ENCODE measurements around the gene ZNF208. TPM values are rescaled to one million over a fixed set of nuclear protein-coding genes. Genes with fewer than 3 reads are reported as not detected.

Gene ZNF208
- 0.72 TPM in 1 of 2 replicates, not detected in the other for total RNA-seq

DNA sequence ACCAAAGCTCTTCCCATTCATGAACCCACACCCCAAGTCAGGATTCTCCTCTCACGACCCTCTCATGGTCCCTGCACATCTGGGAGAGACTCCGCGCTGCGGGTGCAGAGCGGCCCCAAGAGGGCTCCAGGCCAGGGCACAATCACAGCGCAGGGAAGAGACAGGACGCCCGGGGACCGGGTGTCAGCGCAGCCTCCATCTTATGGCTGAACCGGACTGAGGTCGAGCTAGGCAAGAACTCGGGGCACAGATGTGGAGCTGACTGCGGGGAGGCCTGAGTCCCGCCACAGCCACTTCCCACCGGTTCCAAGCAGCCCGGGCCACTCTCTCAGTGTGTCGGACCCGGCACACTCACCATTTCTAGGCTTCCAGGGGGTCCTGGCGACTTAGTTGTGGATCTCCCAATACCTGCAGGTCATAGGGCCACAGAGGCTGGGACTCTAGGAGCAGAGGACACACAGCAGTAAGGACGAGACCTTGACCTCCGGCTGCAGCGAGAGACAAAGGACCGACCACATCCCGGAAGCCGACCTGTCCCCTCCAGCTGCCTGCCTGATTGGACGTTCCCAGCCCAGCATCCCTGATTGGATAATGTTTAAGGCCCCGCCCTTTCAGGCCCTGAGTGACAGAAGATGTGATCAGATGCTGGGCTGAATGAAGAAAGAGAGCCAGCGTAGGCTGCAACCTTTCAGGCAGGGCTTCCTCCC, at the start of gene ZNF208:
ZNF208 (minus strand) TSS at position 507 of the 707 bp plus-strand sequence; CDS start at position 358, 149 bp downstream.

Other genes starting within 250 kb of the ZNF208 start
- 2.8 and 3.1 TPM in 2 replicates for gene ZNF100, start 243.4 kb downstream of the ZNF208 start, total RNA-seq
- 3.1 and 4.7 TPM in 2 replicates for gene ZNF43, start 174.8 kb downstream of the ZNF208 start, total RNA-seq
- gene ZNF257, start 41.5 kb upstream of the ZNF208 start, total RNA-seq = under 0.01 and 0.18 TPM in 2 replicates
- gene ZNF676, start 186.0 kb upstream of the ZNF208 start, total RNA-seq = 0.18 TPM in 1 of 2 replicates, not detected in the other